Activated T-cell treated with anti-CD3 and anti-CD28 coated beads for 48 hours (primary cell): ENCODE measurements around the gene PRKG1.

ENCODE experiments used
- DNase-seq: peaks from one replicate; pipeline ENCODE4 v3.0.0-alpha.2; 2020; ENCODE audit warnings: low read depth

The PRKG1 gene

GRCh38 chr10:51602326-51602725, 528.0 kb downstream of the PRKG1 start:
- DNase-seq: no peak

GRCh38 chr10:51604579-51604978, 530.3 kb downstream of the PRKG1 start:
- DNase-seq: no peak

GRCh38 chr10:51606825-51607462, 532.7 kb downstream of the PRKG1 start:
- DNase-seq: no peak

- DNase-seq: no peak
Observed at GRCh38 chr10:51607463-51607835, 533.2 kb downstream of the PRKG1 start.

GRCh38 chr10:51608211-51608610, 533.9 kb downstream of the PRKG1 start:
- DNase-seq: no peak

GRCh38 chr10:51615764-51616298, 541.5 kb downstream of the PRKG1 start:
- DNase-seq: no peak

GRCh38 chr10:51617576-51618235, 543.4 kb downstream of the PRKG1 start:
- no peak for DNase-seq

GRCh38 chr10:51619365-51619764, 545.1 kb downstream of the PRKG1 start:
- no peak for DNase-seq

GRCh38 chr10:51620131-51620530, 545.8 kb downstream of the PRKG1 start:
- no peak for DNase-seq

GRCh38 chr10:51624013-51624412, 549.7 kb downstream of the PRKG1 start:
- no peak for DNase-seq

- no peak for DNase-seq
Observed at GRCh38 chr10:51629934-51630639, 555.8 kb downstream of the PRKG1 start.

- DNase-seq: no peak
Observed at GRCh38 chr10:51630640-51631005, 556.3 kb downstream of the PRKG1 start.

- DNase-seq: no peak
Observed at GRCh38 chr10:51635436-51635835, 561.1 kb downstream of the PRKG1 start.

GRCh38 chr10:51638211-51638610, 563.9 kb downstream of the PRKG1 start:
- DNase-seq: no peak

- no peak for DNase-seq
Observed at GRCh38 chr10:51638737-51639136, 564.5 kb downstream of the PRKG1 start.

GRCh38 chr10:51640120-51640819, 566.0 kb downstream of the PRKG1 start:
- no peak for DNase-seq

- DNase-seq: no peak
Observed at GRCh38 chr10:51642581-51642980, 568.3 kb downstream of the PRKG1 start.

- no peak for DNase-seq
Observed at GRCh38 chr10:51643734-51644133, 569.4 kb downstream of the PRKG1 start.

GRCh38 chr10:51649064-51649463, 574.8 kb downstream of the PRKG1 start:
- DNase-seq: no peak

- DNase-seq: no peak
Observed at GRCh38 chr10:51651063-51651462, 576.8 kb downstream of the PRKG1 start.

GRCh38 chr10:51653025-51653424, 578.7 kb downstream of the PRKG1 start:
- no peak for DNase-seq

GRCh38 chr10:51654918-51655317, 580.6 kb downstream of the PRKG1 start:
- DNase-seq: no peak

- DNase-seq: no peak
Observed at GRCh38 chr10:51656503-51656902, 582.2 kb downstream of the PRKG1 start.
